Mesenchymal stem cell (in vitro differentiated cells and primary cell): ENCODE measurements around the gene MAP3K4.

Experiments used
- DNase-seq: peaks from one replicate; pipeline ENCODE4 v3.0.0-alpha.2; 2013
- H2AFZ ChIP-seq: one replicate; pipeline ENCODE4 v1.6.1; 2013; ENCODE audit warnings: low read depth, mild to moderate bottlenecking, control low read depth, inconsistent platforms, low read length, moderate library complexity
- H2AK5ac ChIP-seq: 2 replicates; pipeline ENCODE4 v1.6.1; 2013; ENCODE audit warnings: low read length, moderate library complexity, mild to moderate bottlenecking, inconsistent platforms; ENCODE audit not compliant: severe bottlenecking
- H2BK120ac ChIP-seq: one replicate; pipeline ENCODE4 v1.6.1; 2013; ENCODE audit warnings: low read depth, mild to moderate bottlenecking, inconsistent platforms, low read length, moderate library complexity
- H2BK12ac ChIP-seq, 2 experiments: one replicate each; pipeline ENCODE4 v1.6.1; 2013; ENCODE audit warnings: inconsistent platforms in 2 of 2, low read length in 2 of 2, mild to moderate bottlenecking in 2 of 2, moderate library complexity in 2 of 2, control low read depth in 1 of 2
- H2BK15ac ChIP-seq: one replicate; pipeline ENCODE4 v1.6.1; 2013; ENCODE audit warnings: mild to moderate bottlenecking, low read depth, inconsistent platforms; ENCODE audit not compliant: poor library complexity, severe bottlenecking
- H2BK5ac ChIP-seq: 2 replicates; pipeline ENCODE4 v1.6.1; 2013; ENCODE audit warnings: low read depth, mild to moderate bottlenecking, low read length, control low read depth, inconsistent platforms; ENCODE audit not compliant: poor library complexity, severe bottlenecking
- H3K14ac ChIP-seq, 2 experiments: one replicate each; pipeline ENCODE4 v1.6.1; 2013; ENCODE audit warnings: inconsistent platforms in 2 of 2, low read length in 2 of 2, control low read depth in 1 of 2, mild to moderate bottlenecking in 1 of 2, moderate library complexity in 1 of 2
- H3K18ac ChIP-seq, 2 experiments: one replicate each; pipeline ENCODE4 v1.6.1; 2013; ENCODE audit warnings: inconsistent platforms in 2 of 2, low read length in 2 of 2, control low read depth in 1 of 2, low read depth in 1 of 2, mild to moderate bottlenecking in 1 of 2
- H3K23ac ChIP-seq, 2 experiments: one replicate each; pipeline ENCODE4 v1.6.1; 2013; ENCODE audit warnings: inconsistent platforms in 2 of 2, low read length in 2 of 2, mild to moderate bottlenecking in 2 of 2, moderate library complexity in 2 of 2, control low read depth in 1 of 2
- H3K27ac ChIP-seq: 2 replicates; pipeline ENCODE4 v1.5.1; 2013; ENCODE audit warnings: mild to moderate bottlenecking, moderate library complexity, low read length, control low read depth, inconsistent platforms; ENCODE audit not compliant: poor library complexity, severe bottlenecking
- H3K27me3 ChIP-seq, 2 experiments: 2 replicates each; pipeline versions ENCODE4 v1.6.1 to v1.7.0; 2013; ENCODE audit warnings: low read length in 2 of 2, mild to moderate bottlenecking in 2 of 2, moderate library complexity in 2 of 2, control low read depth in 1 of 2, inconsistent platforms in 1 of 2; ENCODE audit not compliant: control insufficient read depth in 1 of 2, insufficient read depth in 1 of 2
- H3K36me3 ChIP-seq, 2 experiments: 2 replicates each; pipeline versions ENCODE4 v1.6.1 to v1.7.0; 2013; ENCODE audit warnings: low read length in 2 of 2, control low read depth in 1 of 2, inconsistent platforms in 1 of 2, low read depth in 1 of 2, mild to moderate bottlenecking in 1 of 2; ENCODE audit not compliant: insufficient read depth in 2 of 2, control insufficient read depth in 1 of 2
- H3K4ac ChIP-seq, 2 experiments: one replicate each; pipeline ENCODE4 v1.6.1; 2013; ENCODE audit warnings: inconsistent platforms in 2 of 2, low read length in 2 of 2, mild to moderate bottlenecking in 2 of 2, moderate library complexity in 2 of 2, control low read depth in 1 of 2, low read depth in 1 of 2
- H3K4me1 ChIP-seq: 2 replicates; pipeline ENCODE4 v1.6.1; 2013; ENCODE audit warnings: low read depth, low read length, control low read depth; ENCODE audit not compliant: control insufficient read depth, insufficient read depth
- H3K4me2 ChIP-seq: 2 replicates; pipeline ENCODE4 v1.6.1; 2013; ENCODE audit warnings: low read length, mild to moderate bottlenecking, inconsistent platforms; ENCODE audit not compliant: poor library complexity, severe bottlenecking
- H3K4me3 ChIP-seq, 2 experiments: 2 replicates each; pipeline versions ENCODE4 v1.5.1 to v1.7.0; 2013; ENCODE audit warnings: low read length in 2 of 2, mild to moderate bottlenecking in 2 of 2, control low read depth in 1 of 2, low read depth in 1 of 2; ENCODE audit not compliant: insufficient read depth in 1 of 2
- H3K79me1 ChIP-seq: replicated peaks from 2 replicates; pipeline ENCODE4 v1.6.1; 2013; ENCODE audit warnings: mild to moderate bottlenecking, control low read depth, low read length, inconsistent platforms; ENCODE audit not compliant: poor library complexity, severe bottlenecking
- H3K9ac ChIP-seq: 2 replicates; pipeline ENCODE4 v1.7.0; 2013; ENCODE audit warnings: mild to moderate bottlenecking, low read length, moderate library complexity
- H3K9me3 ChIP-seq: 2 replicates; pipeline ENCODE4 v1.7.0; 2013; ENCODE audit warnings: mild to moderate bottlenecking, low read length; ENCODE audit not compliant: control insufficient read depth
- H4K8ac ChIP-seq: one replicate; pipeline ENCODE4 v1.6.1; 2013; ENCODE audit warnings: inconsistent platforms, mild to moderate bottlenecking, low read length, moderate library complexity
- H4K91ac ChIP-seq: one replicate; pipeline ENCODE4 v1.6.1; 2013; ENCODE audit warnings: mild to moderate bottlenecking, low read length, inconsistent platforms
- WGBS: methylation state at CpG from one replicate; pipeline ENCODE4 v1.1.7; 2013; ENCODE audit warnings: mixed read lengths; 5-methylcytosine and 5-hydroxymethylcytosine counted together

MAP3K4 gene

DNA sequence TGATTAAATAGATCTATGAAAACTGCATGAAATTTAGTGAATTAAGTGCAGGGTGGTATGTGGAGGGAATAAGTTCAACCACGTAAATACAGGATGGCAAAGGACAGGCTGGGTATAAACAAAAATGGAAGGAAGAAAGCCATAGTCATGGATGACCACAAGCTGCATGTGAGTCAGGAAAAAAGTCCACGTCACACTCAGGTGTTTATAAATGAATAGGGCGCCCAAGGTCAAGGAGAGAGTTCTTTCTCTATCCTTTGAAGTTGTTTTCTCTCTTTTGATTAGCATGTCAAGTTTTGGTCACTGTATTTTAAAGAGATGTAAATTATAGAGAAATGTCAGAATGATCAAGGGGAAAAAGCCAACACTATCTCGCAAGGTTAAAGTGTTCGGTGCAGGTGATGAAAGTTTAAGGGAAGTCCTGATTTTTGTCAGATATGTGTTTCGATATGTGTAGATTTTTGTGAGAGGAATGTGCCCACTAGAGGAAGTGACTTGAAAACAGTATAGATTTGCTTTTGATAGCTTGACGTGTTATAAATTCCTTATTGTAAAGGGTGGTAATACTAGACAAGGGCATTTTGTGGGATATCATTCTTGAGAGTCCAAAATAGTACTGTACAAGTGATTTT is 58.7 kb downstream of the MAP3K4 start:
- Histone ChIP-seq H3K9me3 (no peaks in the 10 kb centered on the region), H3K14ac (no peak overlapping the region), H2BK120ac (no peak overlapping the region), H3K23ac (no peak overlapping the region), H3K4me1 (no peaks in the 10 kb centered on the region), H3K18ac (no peak overlapping the region), H3K27ac (no peak overlapping the region), H3K4ac (no peak overlapping the region), H3K36me3 (peaks cover 0 to 25% of the 10 kb centered on the region in 2 experiments), H2AK5ac (no peak overlapping the region), H4K91ac (no peak overlapping the region), H2BK5ac (no peak overlapping the region), H2BK15ac (no peak overlapping the region), H3K4me3 (no peak overlapping the region), H3K4me2 (no peak overlapping the region), H2AFZ (no peak overlapping the region), H3K27me3 (no peaks in the 10 kb centered on the region), H4K8ac (no peak overlapping the region), H3K9ac (no peak overlapping the region), H3K79me1 (peaks cover 7% of the 10 kb centered on the region), H2BK12ac (no peak overlapping the region)
- DNase-seq, result peak; percentile 42
- WGBS, result 95% methylated on average over 7 of the region's 7 CpGs

DNA sequence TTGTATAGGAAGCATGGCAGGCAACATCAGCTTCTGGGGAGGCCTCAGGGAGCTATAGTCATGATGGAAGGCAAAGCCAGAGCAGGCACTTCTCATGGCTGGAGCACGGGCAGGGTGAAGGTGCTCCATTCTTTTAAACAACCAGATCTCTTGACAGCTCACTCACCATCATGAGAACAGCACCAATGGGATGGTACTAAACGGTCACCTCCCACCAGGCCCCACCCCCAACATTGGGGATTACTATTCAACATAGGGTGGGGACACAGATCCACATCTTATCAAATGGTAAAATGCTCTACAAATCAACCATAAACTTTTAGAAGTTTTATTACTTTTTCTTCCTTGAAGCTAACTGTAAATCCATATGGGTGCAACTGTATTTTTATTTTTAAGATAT is 61.5 kb downstream of the MAP3K4 start:
- Histone ChIP-seq H3K9me3 (no peaks in the 10 kb centered on the region), H4K91ac (no peak overlapping the region), H3K79me1 (peaks cover 15% of the 10 kb centered on the region), H3K27me3 (no peaks in the 10 kb centered on the region), H2BK120ac (no peak overlapping the region), H3K9ac (no peak overlapping the region), H3K23ac (no peak overlapping the region), H4K8ac (no peak overlapping the region), H3K27ac (no peak overlapping the region), H3K4me2 (no peak overlapping the region), H2BK12ac (no peak overlapping the region), H2AFZ (no peak overlapping the region), H3K4me1 (peaks cover 2% of the 10 kb centered on the region), H3K4ac (no peak overlapping the region), H3K18ac (no peak overlapping the region), H3K36me3 (peaks cover 0 to 33% of the 10 kb centered on the region in 2 experiments), H3K14ac (no peak overlapping the region), H2BK5ac (no peak overlapping the region), H3K4me3 (no peak overlapping the region), H2BK15ac (no peak overlapping the region), H2AK5ac (no peak overlapping the region)
- no peak for DNase-seq
- 98% methylated on average over 2 of the region's 2 CpGs for WGBS

GRCh38 chr6:161054876-161055275 is 63.3 kb downstream of the MAP3K4 start:
- no peak overlapping the region for H2BK5ac ChIP-seq
- H3K4me3 ChIP-seq, result no peak overlapping the region
- H3K36me3 ChIP-seq, result peaks cover 0 to 24% of the 10 kb centered on the region in 2 experiments
- no peak overlapping the region for H3K4ac ChIP-seq
- no peaks in the 10 kb centered on the region for H3K9me3 ChIP-seq
- H3K18ac ChIP-seq, result no peak overlapping the region
- H2AK5ac ChIP-seq, result no peak overlapping the region
- H3K9ac ChIP-seq, result no peak overlapping the region
- no peak overlapping the region for H2BK12ac ChIP-seq
- no peak overlapping the region for H3K4me2 ChIP-seq
- H3K14ac ChIP-seq, result no peak overlapping the region
- no peak overlapping the region for H4K91ac ChIP-seq
- no peak overlapping the region for H2AFZ ChIP-seq
- no peak overlapping the region for H3K23ac ChIP-seq
- peaks cover 15% of the 10 kb centered on the region for H3K79me1 ChIP-seq
- H3K4me1 ChIP-seq, result peaks cover 2% of the 10 kb centered on the region
- H3K27ac ChIP-seq, result no peak overlapping the region
- H3K27me3 ChIP-seq, result no peaks in the 10 kb centered on the region
- H4K8ac ChIP-seq, result no peak overlapping the region
- no peak for DNase-seq
- no peak overlapping the region for H2BK15ac ChIP-seq
- H2BK120ac ChIP-seq, result no peak overlapping the region

DNA sequence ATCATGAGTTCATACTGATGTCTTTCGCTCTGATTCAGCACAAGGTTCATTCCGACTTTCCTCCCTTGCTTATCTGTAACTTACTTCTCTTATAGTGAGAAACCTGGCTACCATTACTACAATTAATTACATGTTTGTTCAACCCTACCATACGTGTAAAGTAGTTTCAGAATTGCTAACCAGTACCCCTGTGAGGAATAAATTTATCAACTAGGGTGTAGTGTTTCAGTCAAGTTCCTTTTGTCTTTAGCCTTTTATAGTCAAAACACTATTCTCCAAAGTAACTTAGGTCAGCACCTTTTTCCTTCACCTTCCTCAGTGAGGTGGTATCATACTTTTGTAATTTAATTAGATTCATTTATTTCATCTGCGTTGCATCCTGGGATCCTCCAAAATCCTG is 64.9 kb downstream of the MAP3K4 start:
- Histone ChIP-seq H3K9ac (no peak overlapping the region), H2BK120ac (no peak overlapping the region), H3K79me1 (peaks cover 14% of the 10 kb centered on the region), H3K4me3 (no peak overlapping the region), H3K14ac (no peak overlapping the region), H3K4me2 (no peak overlapping the region), H2AK5ac (no peak overlapping the region), H3K23ac (no peak overlapping the region), H3K4ac (no peak overlapping the region), H3K27me3 (no peaks in the 10 kb centered on the region), H4K91ac (no peak overlapping the region), H3K9me3 (no peaks in the 10 kb centered on the region), H4K8ac (no peak overlapping the region), H2BK12ac (no peak overlapping the region), H3K4me1 (peaks cover 2% of the 10 kb centered on the region), H2BK5ac (no peak overlapping the region), H3K18ac (no peak overlapping the region), H3K27ac (no peak overlapping the region), H2BK15ac (no peak overlapping the region), H3K36me3 (peaks cover 0 to 14% of the 10 kb centered on the region in 2 experiments), H2AFZ (no peak overlapping the region)
- no peak for DNase-seq
- WGBS, result 97% methylated on average over 2 of the region's 4 CpGs
